ENCODE results near the gene IFITM10.

IFITM10 gene

GRCh38 chr11:1694846-1695547, 55.4 kb downstream of the IFITM10 start:
- TF ChIP-seq, protein P1, sequence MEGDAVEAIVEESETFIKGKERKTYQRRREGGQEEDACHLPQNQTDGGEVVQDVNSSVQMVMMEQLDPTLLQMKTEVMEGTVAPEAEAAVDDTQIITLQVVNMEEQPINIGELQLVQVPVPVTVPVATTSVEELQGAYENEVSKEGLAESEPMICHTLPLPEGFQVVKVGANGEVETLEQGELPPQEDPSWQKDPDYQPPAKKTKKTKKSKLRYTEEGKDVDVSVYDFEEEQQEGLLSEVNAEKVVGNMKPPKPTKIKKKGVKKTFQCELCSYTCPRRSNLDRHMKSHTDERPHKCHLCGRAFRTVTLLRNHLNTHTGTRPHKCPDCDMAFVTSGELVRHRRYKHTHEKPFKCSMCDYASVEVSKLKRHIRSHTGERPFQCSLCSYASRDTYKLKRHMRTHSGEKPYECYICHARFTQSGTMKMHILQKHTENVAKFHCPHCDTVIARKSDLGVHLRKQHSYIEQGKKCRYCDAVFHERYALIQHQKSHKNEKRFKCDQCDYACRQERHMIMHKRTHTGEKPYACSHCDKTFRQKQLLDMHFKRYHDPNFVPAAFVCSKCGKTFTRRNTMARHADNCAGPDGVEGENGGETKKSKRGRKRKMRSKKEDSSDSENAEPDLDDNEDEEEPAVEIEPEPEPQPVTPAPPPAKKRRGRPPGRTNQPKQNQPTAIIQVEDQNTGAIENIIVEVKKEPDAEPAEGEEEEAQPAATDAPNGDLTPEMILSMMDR (IDR thresholded peaks at IDR 0.05; ENCODE audit: low read depth, low read length), result no peak
- DNase-seq, result no peak
- Histone ChIP-seq H3K4me3 (ENCODE audit: low read depth, low read length) (no peak overlapping the region), H3K27ac (no peak overlapping the region), H3K27me3 (ENCODE audit: insufficient read depth, low read depth, severe bottlenecking) (peaks cover 79% of the 10 kb centered on the region), H3K9me3 (ENCODE audit: severe bottlenecking) (no peaks in the 10 kb centered on the region), H3K36me3 (no peaks in the 10 kb centered on the region)

GRCh38 chr11:1694064-1694845, 56.1 kb downstream of the IFITM10 start:
- Histone ChIP-seq H3K27me3 (ENCODE audit: insufficient read depth, low read depth, severe bottlenecking) (peaks cover 75% of the 10 kb centered on the region), H3K4me3 (ENCODE audit: low read depth, low read length) (peak overlapping the region; percentile 40; the same call in 1 of the 2 replicates), H3K36me3 (no peaks in the 10 kb centered on the region), H3K9me3 (ENCODE audit: severe bottlenecking) (no peaks in the 10 kb centered on the region), H3K27ac (no peak overlapping the region)
- peak; percentile 82 for DNase-seq
- TF ChIP-seq, protein P1 (IDR thresholded peaks at IDR 0.05; ENCODE audit: low read depth, low read length), result peak; percentile 95

- Histone ChIP-seq H3K4me3 (ENCODE audit: low read depth, low read length) (peak overlapping the region; percentile 40), H3K27me3 (ENCODE audit: insufficient read depth, low read depth, severe bottlenecking) (peaks cover 72% of the 10 kb centered on the region), H3K9me3 (ENCODE audit: severe bottlenecking) (no peaks in the 10 kb centered on the region), H3K27ac (no peak overlapping the region), H3K36me3 (no peaks in the 10 kb centered on the region)
- DNase-seq, result peak; percentile 83
- TF ChIP-seq, protein P1 (IDR thresholded peaks at IDR 0.05; ENCODE audit: low read depth, low read length), result peak; percentile 93
Observed at GRCh38 chr11:1693327-1694063, 56.9 kb downstream of the IFITM10 start.

DNA sequence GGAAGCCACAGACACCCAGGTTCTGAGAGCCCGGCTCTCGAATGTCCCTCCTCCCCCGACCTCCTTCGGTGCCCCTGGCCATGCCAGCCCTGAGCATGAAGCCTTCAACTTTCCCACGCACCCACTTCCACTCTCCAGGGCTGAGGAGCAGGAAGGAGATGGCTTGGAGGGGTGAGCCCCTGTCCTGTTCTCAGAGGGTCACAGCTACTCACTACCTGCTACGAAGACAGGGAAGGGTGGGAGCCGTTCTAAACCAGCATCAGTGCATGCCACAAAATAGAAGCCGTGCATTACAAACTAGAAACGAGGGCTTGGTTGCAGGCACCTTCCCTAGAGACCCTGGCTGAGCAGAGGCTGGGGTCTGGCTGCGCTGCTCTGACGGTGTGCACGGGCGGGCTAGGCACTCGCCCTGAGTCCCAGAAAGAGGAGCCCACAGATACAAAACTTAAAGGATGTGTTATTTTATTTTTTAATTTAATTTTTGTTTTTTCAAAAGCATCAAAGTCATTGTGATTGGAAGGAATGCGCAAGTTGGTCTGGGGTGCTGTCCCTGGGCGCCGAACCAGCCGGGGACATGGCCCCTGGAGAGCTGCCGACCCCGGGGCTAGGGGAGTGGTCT, 57.6 kb downstream of the IFITM10 start:
- Histone ChIP-seq H3K9me3 (ENCODE audit: severe bottlenecking) (no peaks in the 10 kb centered on the region), H3K27ac (no peak overlapping the region), H3K27me3 (ENCODE audit: insufficient read depth, low read depth, severe bottlenecking) (peaks cover 68% of the 10 kb centered on the region), H3K36me3 (no peaks in the 10 kb centered on the region), H3K4me3 (ENCODE audit: low read depth, low read length) (no peak overlapping the region)
- no peak for DNase-seq
- TF ChIP-seq, protein P1 (IDR thresholded peaks at IDR 0.05; ENCODE audit: low read depth, low read length), result no peak

- H3K4me3 ChIP-seq (ENCODE audit: low read depth, low read length), result no peak overlapping the region
- H3K27me3 ChIP-seq (ENCODE audit: insufficient read depth, low read depth, severe bottlenecking), result peaks cover 63% of the 10 kb centered on the region
- no peak for DNase-seq
Observed at GRCh38 chr11:1691878-1692707, 58.3 kb downstream of the IFITM10 start.

More at GRCh38 chr11:1691878-1692707, 58.3 kb downstream of the IFITM10 start:
- Histone ChIP-seq H3K27ac (no peak overlapping the region), H3K9me3 (ENCODE audit: severe bottlenecking) (no peaks in the 10 kb centered on the region), H3K36me3 (no peaks in the 10 kb centered on the region)
- TF ChIP-seq, protein P1 (IDR thresholded peaks at IDR 0.05; ENCODE audit: low read depth, low read length), result no peak

Measured in WERI-Rb-1 (cell line).